Measurements from ENCODE around the gene ARHGAP42.

The ARHGAP42 gene

GRCh38 chr11:100978939-100979338 lies 291.9 kb downstream of the ARHGAP42 start:
- Histone ChIP-seq H3K4me3 (ENCODE audit: low read depth in 1 of 5, low read length in 5 of 5) (no peak overlapping the region), H3K27ac (ENCODE audit: low read depth, low read length) (no peak overlapping the region), H3K36me3 (ENCODE audit: control insufficient read depth in 5 of 5, insufficient read depth in 5 of 5, low read length in 5 of 5) (peaks cover 30 to 49% (median 38%) of the 10 kb centered on the region in 5 donors), H3K9me3 (ENCODE audit: control insufficient read depth in 5 of 5, low read length in 5 of 5) (no peaks in the 10 kb centered on the region), H3K9ac (ENCODE audit: low read length in 5 of 5) (no peak overlapping the region), H3K27me3 (ENCODE audit: control insufficient read depth in 5 of 5, insufficient read depth in 4 of 5, low read length in 5 of 5) (no peaks in the 10 kb centered on the region), H3K4me1 (ENCODE audit: control insufficient read depth in 5 of 5, insufficient read depth in 5 of 5, low read length in 5 of 5) (no peaks in the 10 kb centered on the region)

GRCh38 chr11:100980156-100980555 lies 293.1 kb downstream of the ARHGAP42 start:
- peaks cover 24 to 41% (median 37%) of the 10 kb centered on the region in 5 donors for H3K36me3 ChIP-seq (ENCODE audit: control insufficient read depth in 5 of 5, insufficient read depth in 5 of 5, low read length in 5 of 5)
- no peak overlapping the region for H3K9ac ChIP-seq (ENCODE audit: low read length in 5 of 5)
- no peaks in the 10 kb centered on the region for H3K27me3 ChIP-seq (ENCODE audit: control insufficient read depth in 5 of 5, insufficient read depth in 4 of 5, low read length in 5 of 5)
- no peak overlapping the region for H3K27ac ChIP-seq (ENCODE audit: low read depth, low read length)
- no peak overlapping the region for H3K4me3 ChIP-seq (ENCODE audit: low read depth in 1 of 5, low read length in 5 of 5)
- no peaks in the 10 kb centered on the region for H3K4me1 ChIP-seq (ENCODE audit: control insufficient read depth in 5 of 5, insufficient read depth in 5 of 5, low read length in 5 of 5)
- no peaks in the 10 kb centered on the region for H3K9me3 ChIP-seq (ENCODE audit: control insufficient read depth in 5 of 5, low read length in 5 of 5)

- no peak overlapping the region for H3K27ac ChIP-seq (ENCODE audit: low read depth, low read length)
- H3K4me1 ChIP-seq (ENCODE audit: control insufficient read depth in 5 of 5, insufficient read depth in 5 of 5, low read length in 5 of 5) = no peaks in the 10 kb centered on the region
Measured at GRCh38 chr11:100981196-100981824, 294.2 kb downstream of the ARHGAP42 start.

GRCh38 chr11:100984668-100985067 lies 297.6 kb downstream of the ARHGAP42 start:
- no peaks in the 10 kb centered on the region for H3K4me1 ChIP-seq (ENCODE audit: control insufficient read depth in 5 of 5, insufficient read depth in 5 of 5, low read length in 5 of 5)
- H3K4me3 ChIP-seq (ENCODE audit: low read depth in 1 of 5, low read length in 5 of 5) = no peak overlapping the region
- H3K27me3 ChIP-seq (ENCODE audit: control insufficient read depth in 5 of 5, insufficient read depth in 4 of 5, low read length in 5 of 5) = no peaks in the 10 kb centered on the region
- H3K27ac ChIP-seq (ENCODE audit: low read depth, low read length) = no peak overlapping the region
- H3K36me3 ChIP-seq (ENCODE audit: control insufficient read depth in 5 of 5, insufficient read depth in 5 of 5, low read length in 5 of 5) = peaks cover 0 to 14% (median 6%) of the 10 kb centered on the region in 5 donors
- H3K9me3 ChIP-seq (ENCODE audit: control insufficient read depth in 5 of 5, low read length in 5 of 5) = no peaks in the 10 kb centered on the region
- H3K9ac ChIP-seq (ENCODE audit: low read length in 5 of 5) = no peak overlapping the region

More at GRCh38 chr11:100981196-100981824, 294.2 kb downstream of the ARHGAP42 start:
- Histone ChIP-seq H3K9ac (ENCODE audit: low read length in 5 of 5) (no peak overlapping the region), H3K9me3 (ENCODE audit: control insufficient read depth in 5 of 5, low read length in 5 of 5) (no peaks in the 10 kb centered on the region), H3K4me3 (ENCODE audit: low read depth in 1 of 5, low read length in 5 of 5) (no peak overlapping the region), H3K27me3 (ENCODE audit: control insufficient read depth in 5 of 5, insufficient read depth in 4 of 5, low read length in 5 of 5) (no peaks in the 10 kb centered on the region), H3K36me3 (ENCODE audit: control insufficient read depth in 5 of 5, insufficient read depth in 5 of 5, low read length in 5 of 5) (peaks cover 14 to 35% (median 26%) of the 10 kb centered on the region in 5 donors)

- Histone ChIP-seq H3K4me3 (ENCODE audit: low read depth in 1 of 5, low read length in 5 of 5) (no peak overlapping the region), H3K27me3 (ENCODE audit: control insufficient read depth in 5 of 5, insufficient read depth in 4 of 5, low read length in 5 of 5) (no peaks in the 10 kb centered on the region), H3K27ac (ENCODE audit: low read depth, low read length) (no peak overlapping the region), H3K9ac (ENCODE audit: low read length in 5 of 5) (no peak overlapping the region), H3K9me3 (ENCODE audit: control insufficient read depth in 5 of 5, low read length in 5 of 5) (no peaks in the 10 kb centered on the region), H3K4me1 (ENCODE audit: control insufficient read depth in 5 of 5, insufficient read depth in 5 of 5, low read length in 5 of 5) (no peaks in the 10 kb centered on the region), H3K36me3 (ENCODE audit: control insufficient read depth in 5 of 5, insufficient read depth in 5 of 5, low read length in 5 of 5) (peaks cover 0 to 16% (median 6%) of the 10 kb centered on the region in 5 donors)
Measured at GRCh38 chr11:100990931-100991330, 303.8 kb downstream of the ARHGAP42 start.

GRCh38 chr11:100991541-100991940 lies 304.5 kb downstream of the ARHGAP42 start:
- H3K9ac ChIP-seq (ENCODE audit: low read length in 5 of 5) = no peak overlapping the region
- no peak overlapping the region for H3K4me3 ChIP-seq (ENCODE audit: low read depth in 1 of 5, low read length in 5 of 5)
- H3K4me1 ChIP-seq (ENCODE audit: control insufficient read depth in 5 of 5, insufficient read depth in 5 of 5, low read length in 5 of 5) = no peaks in the 10 kb centered on the region
- no peak overlapping the region for H3K27ac ChIP-seq (ENCODE audit: low read depth, low read length)
- peaks cover 0 to 16% (median 3%) of the 10 kb centered on the region in 5 donors for H3K36me3 ChIP-seq (ENCODE audit: control insufficient read depth in 5 of 5, insufficient read depth in 5 of 5, low read length in 5 of 5)
- H3K27me3 ChIP-seq (ENCODE audit: control insufficient read depth in 5 of 5, insufficient read depth in 4 of 5, low read length in 5 of 5) = no peaks in the 10 kb centered on the region
- no peaks in the 10 kb centered on the region for H3K9me3 ChIP-seq (ENCODE audit: control insufficient read depth in 5 of 5, low read length in 5 of 5)

- H3K4me3 ChIP-seq (ENCODE audit: low read depth in 1 of 5, low read length in 5 of 5) = no peak overlapping the region
- no peaks in the 10 kb centered on the region for H3K27me3 ChIP-seq (ENCODE audit: control insufficient read depth in 5 of 5, insufficient read depth in 4 of 5, low read length in 5 of 5)
- no peak overlapping the region for H3K9ac ChIP-seq (ENCODE audit: low read length in 5 of 5)
- H3K4me1 ChIP-seq (ENCODE audit: control insufficient read depth in 5 of 5, insufficient read depth in 5 of 5, low read length in 5 of 5) = no peaks in the 10 kb centered on the region
- H3K9me3 ChIP-seq (ENCODE audit: control insufficient read depth in 5 of 5, low read length in 5 of 5) = no peaks in the 10 kb centered on the region
- peaks cover 0 to 16% (median 0%) of the 10 kb centered on the region in 5 donors for H3K36me3 ChIP-seq (ENCODE audit: control insufficient read depth in 5 of 5, insufficient read depth in 5 of 5, low read length in 5 of 5)
- no peak overlapping the region for H3K27ac ChIP-seq (ENCODE audit: low read depth, low read length)
Measured at GRCh38 chr11:100994966-100995365, 307.9 kb downstream of the ARHGAP42 start.

GRCh38 chr11:100999756-101000155 lies 312.7 kb downstream of the ARHGAP42 start:
- Histone ChIP-seq H3K4me1 (ENCODE audit: control insufficient read depth in 5 of 5, insufficient read depth in 5 of 5, low read length in 5 of 5) (peaks cover 0 to 5% (median 0%) of the 10 kb centered on the region in 5 donors), H3K9me3 (ENCODE audit: control insufficient read depth in 5 of 5, low read length in 5 of 5) (no peaks in the 10 kb centered on the region), H3K36me3 (ENCODE audit: control insufficient read depth in 5 of 5, insufficient read depth in 5 of 5, low read length in 5 of 5) (no peaks in the 10 kb centered on the region), H3K9ac (ENCODE audit: low read length in 5 of 5) (no peak overlapping the region), H3K4me3 (ENCODE audit: low read depth in 1 of 5, low read length in 5 of 5) (no peak overlapping the region), H3K27me3 (ENCODE audit: control insufficient read depth in 5 of 5, insufficient read depth in 4 of 5, low read length in 5 of 5) (no peaks in the 10 kb centered on the region), H3K27ac (ENCODE audit: low read depth, low read length) (no peak overlapping the region)

- H3K4me1 ChIP-seq (ENCODE audit: control insufficient read depth in 5 of 5, insufficient read depth in 5 of 5, low read length in 5 of 5) = peaks cover 0 to 5% (median 0%) of the 10 kb centered on the region in 5 donors
- H3K27ac ChIP-seq (ENCODE audit: low read depth, low read length) = no peak overlapping the region
- H3K4me3 ChIP-seq (ENCODE audit: low read depth in 1 of 5, low read length in 5 of 5) = no peak overlapping the region
- H3K36me3 ChIP-seq (ENCODE audit: control insufficient read depth in 5 of 5, insufficient read depth in 5 of 5, low read length in 5 of 5) = no peaks in the 10 kb centered on the region
- no peaks in the 10 kb centered on the region for H3K9me3 ChIP-seq (ENCODE audit: control insufficient read depth in 5 of 5, low read length in 5 of 5)
- no peaks in the 10 kb centered on the region for H3K27me3 ChIP-seq (ENCODE audit: control insufficient read depth in 5 of 5, insufficient read depth in 4 of 5, low read length in 5 of 5)
- no peak overlapping the region for H3K9ac ChIP-seq (ENCODE audit: low read length in 5 of 5)
Measured at GRCh38 chr11:101003468-101003867, 316.4 kb downstream of the ARHGAP42 start.

GRCh38 chr11:101008961-101009689 lies 322.0 kb downstream of the ARHGAP42 start:
- H3K27ac ChIP-seq (ENCODE audit: low read depth, low read length) = no peak overlapping the region
- no peaks in the 10 kb centered on the region for H3K27me3 ChIP-seq (ENCODE audit: control insufficient read depth in 5 of 5, insufficient read depth in 4 of 5, low read length in 5 of 5)
- no peak overlapping the region for H3K9ac ChIP-seq (ENCODE audit: low read length in 5 of 5)
- H3K4me3 ChIP-seq (ENCODE audit: low read depth in 1 of 5, low read length in 5 of 5) = no peak overlapping the region
- no peaks in the 10 kb centered on the region for H3K4me1 ChIP-seq (ENCODE audit: control insufficient read depth in 5 of 5, insufficient read depth in 5 of 5, low read length in 5 of 5)
- H3K9me3 ChIP-seq (ENCODE audit: control insufficient read depth in 5 of 5, low read length in 5 of 5) = no peaks in the 10 kb centered on the region
- H3K36me3 ChIP-seq (ENCODE audit: control insufficient read depth in 5 of 5, insufficient read depth in 5 of 5, low read length in 5 of 5) = no peaks in the 10 kb centered on the region
